Stimulated activated CD8-positive, alpha-beta memory T cell treated with anti-CD3 and anti-CD28 coated beads, Interleukin-12 subunit alpha, Interleukin-12 subunit beta, amount 100 ng/mL, for 24 hours (primary cell): ENCODE results near the gene ST6GALNAC3.

Experiments used
- DNase-seq: peaks from one replicate; pipeline ENCODE4 v3.0.0-alpha.2; 2020; ENCODE audit errors: extremely low read depth

Gene ST6GALNAC3

GRCh38 chr1:76581712-76582111, 507.2 kb downstream of the ST6GALNAC3 start:
- no peak for DNase-seq

- no peak for DNase-seq
These were observed 508.8 kb downstream of the ST6GALNAC3 start for GRCh38 chr1:76583235-76583868.

GRCh38 chr1:76583875-76584477, 509.4 kb downstream of the ST6GALNAC3 start:
- DNase-seq = no peak

- DNase-seq = no peak
These were observed 511.6 kb downstream of the ST6GALNAC3 start for GRCh38 chr1:76585980-76586674.

GRCh38 chr1:76587212-76587611, 512.7 kb downstream of the ST6GALNAC3 start:
- DNase-seq = no peak

- no peak for DNase-seq
These were observed 516.9 kb downstream of the ST6GALNAC3 start for GRCh38 chr1:76591461-76591860.

- no peak for DNase-seq
These were observed 517.4 kb downstream of the ST6GALNAC3 start for GRCh38 chr1:76591963-76592362.

- no peak for DNase-seq
These were observed 518.6 kb downstream of the ST6GALNAC3 start for GRCh38 chr1:76593141-76593540.

GRCh38 chr1:76593618-76594017, 519.1 kb downstream of the ST6GALNAC3 start:
- DNase-seq = no peak

GRCh38 chr1:76595024-76595423, 520.5 kb downstream of the ST6GALNAC3 start:
- no peak for DNase-seq

- DNase-seq = no peak
These were observed 526.9 kb downstream of the ST6GALNAC3 start for GRCh38 chr1:76601465-76601864.

- DNase-seq = no peak
These were observed 533.2 kb downstream of the ST6GALNAC3 start for GRCh38 chr1:76607717-76608116.

GRCh38 chr1:76611770-76612445, 537.4 kb downstream of the ST6GALNAC3 start:
- no peak for DNase-seq

- DNase-seq = no peak
These were observed 539.3 kb downstream of the ST6GALNAC3 start for GRCh38 chr1:76613886-76614285.

- DNase-seq = no peak
These were observed 540.9 kb downstream of the ST6GALNAC3 start for GRCh38 chr1:76615253-76616035.

- no peak for DNase-seq
These were observed 545.8 kb downstream of the ST6GALNAC3 start for GRCh38 chr1:76620371-76620770.

GRCh38 chr1:76622774-76623528, 548.4 kb downstream of the ST6GALNAC3 start:
- no peak for DNase-seq

GRCh38 chr1:76625886-76626678, 551.5 kb downstream of the ST6GALNAC3 start:
- DNase-seq = no peak

GRCh38 chr1:76627498-76627897, 553.0 kb downstream of the ST6GALNAC3 start:
- DNase-seq = no peak

- no peak for DNase-seq
These were observed 553.4 kb downstream of the ST6GALNAC3 start for GRCh38 chr1:76627901-76628300.
